Measurements from ENCODE around the gene FUNDC1.

The FUNDC1 gene

GRCh38 chrX:44507292-44507691, 35.4 kb downstream of the FUNDC1 start:
- Histone ChIP-seq H3K36me3 (ENCODE audit: insufficient read depth) (no peaks in the 10 kb centered on the region), H3K4me1 (ENCODE audit: low read depth, poor library complexity, severe bottlenecking) (no peaks in the 10 kb centered on the region), H3K79me2 (ENCODE audit: insufficient read depth, low read depth) (no peaks in the 10 kb centered on the region), H3K27me3 (ENCODE audit: insufficient read depth, low read depth) (no peaks in the 10 kb centered on the region), H3K27ac (no peak overlapping the region), H3K9ac (no peak overlapping the region), H4K20me1 (ENCODE audit: insufficient read depth) (no peaks in the 10 kb centered on the region), H2AFZ (ENCODE audit: low read depth) (no peak overlapping the region), H3K4me3 (IDR thresholded peaks at IDR 0.05; ENCODE audit: insufficient read depth, low read depth, low read length) (no peak overlapping the region), H3K4me2 (no peak overlapping the region)
- TF ChIP-seq CTCF (conservative IDR thresholded peaks at IDR 0.05; ENCODE audit: low read depth, low read length) = no peak

- Histone ChIP-seq H3K27ac (no peak overlapping the region), H3K4me3 (IDR thresholded peaks at IDR 0.05; ENCODE audit: insufficient read depth, low read depth, low read length) (no peak overlapping the region), H3K36me3 (ENCODE audit: insufficient read depth) (no peaks in the 10 kb centered on the region), H3K4me1 (ENCODE audit: low read depth, poor library complexity, severe bottlenecking) (no peaks in the 10 kb centered on the region), H4K20me1 (ENCODE audit: insufficient read depth) (no peaks in the 10 kb centered on the region), H3K9ac (no peak overlapping the region), H2AFZ (ENCODE audit: low read depth) (no peak overlapping the region), H3K79me2 (ENCODE audit: insufficient read depth, low read depth) (no peaks in the 10 kb centered on the region), H3K27me3 (ENCODE audit: insufficient read depth, low read depth) (no peaks in the 10 kb centered on the region), H3K4me2 (no peak overlapping the region)
- no peak for TF ChIP-seq CTCF (conservative IDR thresholded peaks at IDR 0.05; ENCODE audit: low read depth, low read length)
Observed at GRCh38 chrX:44506678-44507077, 36.0 kb downstream of the FUNDC1 start.

GRCh38 chrX:44503560-44503959, 39.1 kb downstream of the FUNDC1 start:
- Histone ChIP-seq H2AFZ (ENCODE audit: low read depth) (no peak overlapping the region), H3K4me2 (no peak overlapping the region), H3K27me3 (ENCODE audit: insufficient read depth, low read depth) (no peaks in the 10 kb centered on the region), H3K9ac (no peak overlapping the region), H3K4me3 (IDR thresholded peaks at IDR 0.05; ENCODE audit: insufficient read depth, low read depth, low read length) (no peak overlapping the region), H3K4me1 (ENCODE audit: low read depth, poor library complexity, severe bottlenecking) (no peaks in the 10 kb centered on the region), H3K36me3 (ENCODE audit: insufficient read depth) (no peaks in the 10 kb centered on the region), H4K20me1 (ENCODE audit: insufficient read depth) (no peaks in the 10 kb centered on the region), H3K27ac (no peak overlapping the region), H3K79me2 (ENCODE audit: insufficient read depth, low read depth) (no peaks in the 10 kb centered on the region)
- TF ChIP-seq CTCF (conservative IDR thresholded peaks at IDR 0.05; ENCODE audit: low read depth, low read length) = no peak

GRCh38 chrX:44495091-44495490, 47.6 kb downstream of the FUNDC1 start:
- Histone ChIP-seq H3K79me2 (ENCODE audit: insufficient read depth, low read depth) (no peaks in the 10 kb centered on the region), H3K4me1 (ENCODE audit: low read depth, poor library complexity, severe bottlenecking) (no peaks in the 10 kb centered on the region), H3K27ac (no peak overlapping the region), H3K9ac (no peak overlapping the region), H3K4me2 (no peak overlapping the region), H2AFZ (ENCODE audit: low read depth) (no peak overlapping the region), H3K27me3 (ENCODE audit: insufficient read depth, low read depth) (no peaks in the 10 kb centered on the region), H3K36me3 (ENCODE audit: insufficient read depth) (no peaks in the 10 kb centered on the region), H4K20me1 (ENCODE audit: insufficient read depth) (no peaks in the 10 kb centered on the region), H3K4me3 (IDR thresholded peaks at IDR 0.05; ENCODE audit: insufficient read depth, low read depth, low read length) (no peak overlapping the region)
- TF ChIP-seq CTCF (conservative IDR thresholded peaks at IDR 0.05; ENCODE audit: low read depth, low read length) = no peak

GRCh38 chrX:44494357-44494756, 48.3 kb downstream of the FUNDC1 start:
- Histone ChIP-seq H4K20me1 (ENCODE audit: insufficient read depth) (no peaks in the 10 kb centered on the region), H3K27ac (no peak overlapping the region), H3K79me2 (ENCODE audit: insufficient read depth, low read depth) (no peaks in the 10 kb centered on the region), H2AFZ (ENCODE audit: low read depth) (no peak overlapping the region), H3K27me3 (ENCODE audit: insufficient read depth, low read depth) (no peaks in the 10 kb centered on the region), H3K4me2 (no peak overlapping the region), H3K9ac (no peak overlapping the region), H3K4me1 (ENCODE audit: low read depth, poor library complexity, severe bottlenecking) (no peaks in the 10 kb centered on the region), H3K4me3 (IDR thresholded peaks at IDR 0.05; ENCODE audit: insufficient read depth, low read depth, low read length) (no peak overlapping the region), H3K36me3 (ENCODE audit: insufficient read depth) (no peaks in the 10 kb centered on the region)
- no peak for TF ChIP-seq CTCF (conservative IDR thresholded peaks at IDR 0.05; ENCODE audit: low read depth, low read length)

Measured in KMS-11 (cell line).